ENCODE measurements around the gene CARMIL1. TPM values are rescaled to one million over a fixed set of nuclear protein-coding genes. Genes with fewer than 3 reads are reported as not detected.

Gene CARMIL1
- total and polyA plus RNA-seq, 12 donors = 9.2 to 36.2 (median 14.5) TPM

GRCh38 chr6:25337431-25337830, 58.3 kb downstream of the CARMIL1 start:
- DNase-seq = no peak
- no peaks in the 10 kb centered on the region for H3K36me3 ChIP-seq (replicated peaks in 1 of 2)
- H3K4me1 ChIP-seq (replicated peaks in 1 of 2) = peaks cover 0 to 7% of the 10 kb centered on the region in 2 donors
- no peaks in the 10 kb centered on the region for H3K9me3 ChIP-seq (replicated peaks in 1 of 3)
- intact Hi-C loops (cut with DNase I) = no loop called here
- H3K27ac ChIP-seq = no peak overlapping the region
- H3K4me3 ChIP-seq = no peak overlapping the region
- no peaks in the 10 kb centered on the region for H3K27me3 ChIP-seq
- WGBS, 4 donors = 65 to 85% (median 78%) methylated on average over 4 of the region's 4 CpGs
- no peak for TF ChIP-seq POLR2A (IDR thresholded peaks at IDR 0.05)
- TF ChIP-seq, protein P1, sequence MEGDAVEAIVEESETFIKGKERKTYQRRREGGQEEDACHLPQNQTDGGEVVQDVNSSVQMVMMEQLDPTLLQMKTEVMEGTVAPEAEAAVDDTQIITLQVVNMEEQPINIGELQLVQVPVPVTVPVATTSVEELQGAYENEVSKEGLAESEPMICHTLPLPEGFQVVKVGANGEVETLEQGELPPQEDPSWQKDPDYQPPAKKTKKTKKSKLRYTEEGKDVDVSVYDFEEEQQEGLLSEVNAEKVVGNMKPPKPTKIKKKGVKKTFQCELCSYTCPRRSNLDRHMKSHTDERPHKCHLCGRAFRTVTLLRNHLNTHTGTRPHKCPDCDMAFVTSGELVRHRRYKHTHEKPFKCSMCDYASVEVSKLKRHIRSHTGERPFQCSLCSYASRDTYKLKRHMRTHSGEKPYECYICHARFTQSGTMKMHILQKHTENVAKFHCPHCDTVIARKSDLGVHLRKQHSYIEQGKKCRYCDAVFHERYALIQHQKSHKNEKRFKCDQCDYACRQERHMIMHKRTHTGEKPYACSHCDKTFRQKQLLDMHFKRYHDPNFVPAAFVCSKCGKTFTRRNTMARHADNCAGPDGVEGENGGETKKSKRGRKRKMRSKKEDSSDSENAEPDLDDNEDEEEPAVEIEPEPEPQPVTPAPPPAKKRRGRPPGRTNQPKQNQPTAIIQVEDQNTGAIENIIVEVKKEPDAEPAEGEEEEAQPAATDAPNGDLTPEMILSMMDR (IDR thresholded peaks at IDR 0.05) = no peak

- no peaks in the 10 kb centered on the region for H3K36me3 ChIP-seq (replicated peaks in 1 of 2)
- intact Hi-C loops (cut with DNase I) = no loop called here
- H3K4me3 ChIP-seq = no peak overlapping the region
- DNase-seq = no peak
- no peaks in the 10 kb centered on the region for H3K4me1 ChIP-seq (replicated peaks in 1 of 2)
- 74 to 83% (median 82%) methylated on average over 6 of the region's 6 CpGs for WGBS, 4 donors
- H3K27ac ChIP-seq = no peak overlapping the region
- H3K9me3 ChIP-seq (replicated peaks in 1 of 3) = no peaks in the 10 kb centered on the region
- TF ChIP-seq, protein P1 (IDR thresholded peaks at IDR 0.05) = no peak
- no peaks in the 10 kb centered on the region for H3K27me3 ChIP-seq
Observed at GRCh38 chr6:25340431-25341202, 61.4 kb downstream of the CARMIL1 start.

GRCh38 chr6:25341203-25341552, 62.0 kb downstream of the CARMIL1 start:
- no peak for TF ChIP-seq POLR2A (IDR thresholded peaks at IDR 0.05)
- TF ChIP-seq, protein P1 (IDR thresholded peaks at IDR 0.05) = no peak
- Histone ChIP-seq H3K4me3 (no peak overlapping the region), H3K4me1 (replicated peaks in 1 of 2) (no peaks in the 10 kb centered on the region), H3K36me3 (replicated peaks in 1 of 2) (no peaks in the 10 kb centered on the region), H3K9me3 (replicated peaks in 1 of 3) (no peaks in the 10 kb centered on the region), H3K27me3 (no peaks in the 10 kb centered on the region), H3K27ac (no peak overlapping the region)
- 95 to 100% (median 97%) methylated on average over 3 of the region's 3 CpGs for WGBS, 4 donors
- DNase-seq = no peak
- intact Hi-C loops (cut with DNase I) = no loop called here

DNA sequence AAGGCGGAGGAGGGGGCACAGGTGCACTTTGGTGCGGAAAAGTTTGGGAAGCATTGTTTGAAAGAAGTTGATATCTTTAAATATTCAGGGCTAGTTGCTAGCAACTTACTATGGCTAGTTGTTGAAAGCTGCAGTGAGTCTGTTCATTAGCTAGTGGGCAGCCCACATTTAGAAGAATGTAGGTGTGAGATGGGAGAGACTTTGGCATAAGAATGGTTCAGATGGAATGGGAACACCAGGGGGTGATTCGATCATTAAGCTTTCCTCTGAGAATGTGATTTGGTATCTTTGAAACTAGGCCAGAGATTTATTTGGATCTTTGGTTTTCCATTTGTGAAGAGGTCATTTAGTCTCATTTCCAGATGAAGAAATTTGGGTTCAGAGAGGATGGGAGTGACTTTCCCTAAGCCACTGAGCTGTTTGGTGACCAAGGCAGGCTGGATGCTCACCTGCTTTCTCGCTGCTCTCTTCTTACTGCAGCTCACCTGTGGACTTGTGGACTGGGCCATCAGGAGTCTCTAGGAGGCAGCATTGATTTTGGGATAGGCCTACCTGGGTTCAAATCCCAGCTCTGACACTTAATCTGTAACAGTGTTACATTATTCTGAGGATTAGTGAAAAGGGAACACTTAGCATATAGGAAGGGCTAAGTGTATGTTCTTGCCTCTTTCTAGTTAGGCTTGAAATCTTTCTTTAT, 62.9 kb downstream of the CARMIL1 start:
- Histone ChIP-seq H3K4me1 (replicated peaks in 1 of 2) (no peaks in the 10 kb centered on the region), H3K27ac (no peak overlapping the region), H3K27me3 (no peaks in the 10 kb centered on the region), H3K9me3 (replicated peaks in 1 of 3) (no peaks in the 10 kb centered on the region), H3K36me3 (replicated peaks in 1 of 2) (no peaks in the 10 kb centered on the region), H3K4me3 (no peak overlapping the region)
- WGBS, 4 donors = 80 to 100% (median 91%) methylated on average over 4 of the region's 4 CpGs
- TF ChIP-seq POLR2A (IDR thresholded peaks at IDR 0.05) = no peak
- intact Hi-C loops (cut with DNase I) = no loop called here
- DNase-seq = no peak
